ENCODE measurements around the gene RIMKLA. TPM values are rescaled to one million over a fixed set of nuclear protein-coding genes. Genes with fewer than 3 reads are reported as not detected.

Gene RIMKLA
- 0.64 to 1.4 TPM (median 1.2 TPM) in 5 replicates for total RNA-seq (2022; extraction: Qiagen RNA extraction; ENCODE audit: low read depth)

DNA sequence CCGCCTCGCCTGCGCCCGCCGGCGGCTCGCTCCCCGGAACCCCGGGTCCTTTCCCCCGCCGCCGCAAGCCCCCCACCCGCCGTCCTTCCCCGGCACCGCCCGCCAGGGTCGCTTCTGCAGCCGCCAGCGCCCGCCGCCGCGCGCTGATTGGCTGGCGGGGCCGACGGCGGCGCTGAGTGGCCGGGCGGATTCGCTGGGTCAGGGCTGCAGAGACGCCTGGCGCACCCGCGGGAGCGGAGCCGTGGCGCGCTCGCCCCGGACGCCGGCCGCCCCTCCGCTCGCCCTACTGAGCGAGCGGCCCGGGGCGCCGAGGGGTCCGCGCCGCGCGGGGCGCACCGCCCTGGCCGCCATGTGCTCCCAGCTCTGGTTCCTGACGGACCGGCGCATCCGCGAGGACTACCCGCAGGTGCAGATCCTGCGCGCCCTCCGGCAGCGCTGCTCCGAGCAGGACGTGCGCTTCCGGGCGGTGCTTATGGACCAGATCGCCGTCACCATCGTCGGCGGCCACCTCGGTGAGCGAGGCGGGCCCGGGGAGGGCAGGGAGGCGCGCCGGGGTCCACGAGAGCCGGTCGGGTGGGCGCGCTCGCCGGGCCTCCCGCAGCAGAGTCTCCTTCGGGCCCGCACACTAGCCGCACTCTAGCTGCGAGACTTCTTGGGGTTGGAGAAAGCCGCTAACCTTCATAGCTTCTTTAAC lies at the start of gene RIMKLA:
TSS of gene RIMKLA (plus strand) at position 207 of the 694 bp plus-strand sequence. CDS start at position 350, 143 bp downstream.

GRCh38 chr1:42335050-42335808 lies 45.4 kb upstream of the RIMKLA start, which contains the start of gene FOXJ3:
FOXJ3 (minus strand) TSS chr1:42335235; CDS start chr1:42311093, 24,142 bp downstream.

DNA sequence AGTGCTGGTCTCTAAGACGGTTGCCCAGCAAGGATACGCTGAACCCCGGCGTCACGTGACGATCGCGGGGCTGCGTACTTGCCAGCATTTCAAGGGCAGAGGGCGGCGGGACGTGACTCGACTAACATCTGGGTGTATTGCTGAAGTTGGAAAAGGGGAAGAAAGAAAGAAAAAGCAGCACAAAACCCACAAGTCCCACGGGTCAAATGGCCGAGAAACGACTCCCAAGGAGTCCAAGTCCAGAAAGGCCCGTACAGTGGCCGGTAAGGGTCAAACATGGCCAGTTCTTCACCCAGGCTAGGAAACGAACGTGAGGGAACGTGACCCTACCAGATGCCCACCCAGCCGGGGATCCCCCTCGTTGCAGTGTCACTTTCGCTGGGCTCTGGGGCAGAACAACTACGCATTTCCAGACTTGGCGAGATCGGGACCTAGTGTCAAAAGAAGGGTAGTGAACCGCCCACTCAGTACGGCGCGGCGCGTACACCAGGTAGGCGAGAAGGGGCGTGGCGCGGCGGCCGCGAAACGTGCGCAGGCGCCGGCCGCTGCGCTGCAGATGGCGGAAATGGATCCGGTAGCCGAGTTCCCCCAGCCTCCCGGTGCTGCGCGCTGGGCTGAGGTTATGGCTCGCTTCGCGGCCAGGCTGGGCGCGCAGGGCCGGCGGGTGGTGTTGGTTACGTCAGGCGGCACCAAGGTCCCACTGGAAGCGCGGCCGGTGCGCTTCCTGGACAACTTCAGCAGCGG lies 75.6 kb downstream of the RIMKLA start, which contains the start of the genes PPCS and ZMYND12:
TSS of gene PPCS (plus strand) at position 534 of the 744 bp plus-strand sequence. CDS start at position 557, 23 bp downstream.
TSS of gene ZMYND12 (minus strand) at position 13 of the 744 bp plus-strand sequence. CDS start 25 bp downstream, outside the sequence.

GRCh38 chr1:42462828-42463763 lies 82.5 kb downstream of the RIMKLA start, which contains the start of gene CCDC30:
CCDC30 (plus strand) TSS chr1:42463286; CDS start chr1:42480552, 17,266 bp downstream.

Other genes starting within 250 kb of the RIMKLA start
- 0.28 to 0.38 TPM in 2 of 5 replicates, not detected in the others for gene GUCA2B, start 227.4 kb upstream of the RIMKLA start, total RNA-seq (2022; extraction: Qiagen RNA extraction; ENCODE audit: low read depth)
- gene GUCA2A, start 216.0 kb upstream of the RIMKLA start, total RNA-seq (2022; extraction: Qiagen RNA extraction; ENCODE audit: low read depth): not detected in 5 replicates
- gene FOXJ3, start 45.6 kb upstream of the RIMKLA start, total RNA-seq (2022; extraction: Qiagen RNA extraction; ENCODE audit: low read depth): 12.0 to 20.3 TPM (median 19.6 TPM) in 5 replicates
- gene ZMYND12, start 75.2 kb downstream of the RIMKLA start, total RNA-seq (2022; extraction: Qiagen RNA extraction; ENCODE audit: low read depth): 0.16 to 0.77 TPM (median 0.25 TPM) in 5 replicates
- gene PPCS, start 75.8 kb downstream of the RIMKLA start, total RNA-seq (2022; extraction: Qiagen RNA extraction; ENCODE audit: low read depth): 31.3 to 39.6 TPM (median 38.7 TPM) in 5 replicates
- 0.43 to 1.4 TPM (median 0.61 TPM) in 5 replicates for gene CCDC30, start 82.5 kb downstream of the RIMKLA start, total RNA-seq (2022; extraction: Qiagen RNA extraction; ENCODE audit: low read depth)